Activated CD4-positive, alpha-beta T cell treated with anti-CD3 and anti-CD28 coated beads for 36 hours (primary cell): Measurements from ENCODE around the gene FGD6. TPM values are rescaled to one million over a fixed set of nuclear protein-coding genes. Genes with fewer than 3 reads are reported as not detected.

Experiments
- ATAC-seq: fragments of 200-7000 bp; cut with Tn5 transposase; one replicate; pipeline ENCODE4 v1.10.0; 2021; ENCODE audit warnings: mild to moderate bottlenecking, moderate library complexity
- CTCF ChIA-PET: fragments of 350-600 bp; sonication (Branson Sonifier 250); formaldehyde crosslinking; loops from one replicate; lab custom pipeline; 2021; ENCODE audit warnings: antibody characterized with exemption; lab: Charles Lee
- POLR2A ChIA-PET: fragments of 350-600 bp; sonication (Branson Sonifier 250); formaldehyde crosslinking; loops from one replicate; lab custom pipeline; 2021; ENCODE audit warnings: antibody characterized with exemption, inconsistent platforms; lab: Charles Lee
- DNase-seq: peaks from one replicate; pipeline ENCODE4 v3.0.0-alpha.2; 2020
- H3K27ac Mint-ChIP-seq: one replicate; pipeline ENCODE4 v1.8.0; 2021; ENCODE audit warnings: mixed read lengths
- H3K27me3 Mint-ChIP-seq: one replicate; pipeline ENCODE4 v1.8.0; 2021; ENCODE audit warnings: mixed read lengths
- H3K36me3 Mint-ChIP-seq: one replicate; pipeline ENCODE4 v1.8.0; 2021; ENCODE audit warnings: low read depth, mixed read lengths
- H3K4me1 Mint-ChIP-seq: one replicate; pipeline ENCODE4 v1.8.0; 2021; ENCODE audit warnings: mixed read lengths
- H3K4me3 Mint-ChIP-seq: one replicate; pipeline ENCODE4 v1.8.0; 2021; ENCODE audit warnings: mild to moderate bottlenecking, moderate library complexity, mixed read lengths
- H3K9me3 Mint-ChIP-seq: one replicate; pipeline ENCODE4 v1.8.0; 2021; ENCODE audit warnings: low read depth, mixed read lengths
- intact Hi-C, 2 experiments: fragments of 100-400 bp; cut with DNase I in 1 of 2; cut with micrococcal nuclease in 1 of 2; formaldehyde crosslinking; loops; one replicate each; pipeline versions ENCODE4 v1.14.2 to v1.15.1; 2022 to 2024; cut with DNase I, micrococcal nuclease
- total RNA-seq, 2 experiments: library from RNA; stranded (reverse); gene quantifications; one replicate each; pipeline ENCODE4 v1.2.3, GENCODE V29; 2021

The FGD6 gene
- total RNA-seq, 2 experiments from 2014 or later = 1.1 to 1.3 TPM

GRCh38 chr12:95059984-95060383 lies 157.3 kb downstream of the FGD6 start:
- ChIA-PET POLR2A (no interaction called here), CTCF (interaction anchor here (0.7 kb wide), 1 partner anchor 340 kb away, joined by 3 read pairs; no protein-coding TSS in a partner anchor)
- intact Hi-C loops = no loop called here
- Mint-ChIP-seq H3K36me3 (peaks cover 43% of the 10 kb centered on the region), H3K4me3 (no peak overlapping the region), H3K4me1 (no peaks in the 10 kb centered on the region), H3K27ac (no peak overlapping the region), H3K9me3 (no peaks in the 10 kb centered on the region), H3K27me3 (no peaks in the 10 kb centered on the region)
- ATAC-seq (no peak), DNase-seq (no peak)

- ATAC-seq = no peak
- ChIA-PET POLR2A (no interaction called here), CTCF (no interaction called here)
- DNase-seq = no peak
- H3K27ac Mint-ChIP-seq = no peak overlapping the region
- H3K36me3 Mint-ChIP-seq = peaks cover 35% of the 10 kb centered on the region
- no peaks in the 10 kb centered on the region for H3K9me3 Mint-ChIP-seq
- H3K4me1 Mint-ChIP-seq = no peaks in the 10 kb centered on the region
- no peaks in the 10 kb centered on the region for H3K27me3 Mint-ChIP-seq
- H3K4me3 Mint-ChIP-seq = no peak overlapping the region
- intact Hi-C loops = no loop called here
Observed at GRCh38 chr12:95057424-95057823, 159.8 kb downstream of the FGD6 start.

- DNase-seq = no peak
- ChIA-PET CTCF (interaction anchor here (1.4 to 1.5 kb wide), 2 partner anchors 13 to 18 kb away, joined by 4 read pairs; partner anchors contain the start of gene NR2C1), POLR2A (no interaction called here)
- Mint-ChIP-seq H3K9me3 (no peaks in the 10 kb centered on the region), H3K36me3 (peaks cover 35% of the 10 kb centered on the region), H3K27ac (no peak overlapping the region), H3K4me1 (no peaks in the 10 kb centered on the region), H3K4me3 (no peak overlapping the region), H3K27me3 (no peaks in the 10 kb centered on the region)
- no peak for ATAC-seq
- intact Hi-C loops = no loop called here
Observed at GRCh38 chr12:95055057-95055456, 162.2 kb downstream of the FGD6 start.

- no peak for DNase-seq
- Mint-ChIP-seq H3K36me3 (peaks cover 32% of the 10 kb centered on the region), H3K4me3 (no peak overlapping the region), H3K27me3 (no peaks in the 10 kb centered on the region), H3K9me3 (no peaks in the 10 kb centered on the region), H3K4me1 (no peaks in the 10 kb centered on the region), H3K27ac (no peak overlapping the region)
- intact Hi-C loops = no loop called here
- ChIA-PET CTCF (interaction anchor here (1.4 to 1.5 kb wide), 2 partner anchors 13 to 19 kb away, joined by 4 read pairs; partner anchors contain the start of gene NR2C1), POLR2A (no interaction called here)
- no peak for ATAC-seq
Observed at GRCh38 chr12:95054206-95054605, 163.1 kb downstream of the FGD6 start.

GRCh38 chr12:95051241-95051640 lies 166.0 kb downstream of the FGD6 start:
- ATAC-seq (no peak), DNase-seq (no peak)
- H3K9me3 Mint-ChIP-seq = no peaks in the 10 kb centered on the region
- intact Hi-C loops = no loop called here
- POLR2A ChIA-PET = no interaction called here
- CTCF ChIA-PET = interaction anchor here (0.6 kb wide), 1 partner anchor 205 kb away, joined by 4 read pairs; no protein-coding TSS in a partner anchor
- H3K27me3 Mint-ChIP-seq = no peaks in the 10 kb centered on the region
- no peak overlapping the region for H3K27ac Mint-ChIP-seq
- no peaks in the 10 kb centered on the region for H3K4me1 Mint-ChIP-seq
- no peak overlapping the region for H3K4me3 Mint-ChIP-seq
- peaks cover 36% of the 10 kb centered on the region for H3K36me3 Mint-ChIP-seq

- Mint-ChIP-seq H3K4me3 (no peak overlapping the region), H3K9me3 (no peaks in the 10 kb centered on the region), H3K27ac (no peak overlapping the region), H3K36me3 (peaks cover 20% of the 10 kb centered on the region), H3K4me1 (peaks cover 17% of the 10 kb centered on the region), H3K27me3 (no peaks in the 10 kb centered on the region)
- POLR2A ChIA-PET = no interaction called here
- no peak for ATAC-seq
- intact Hi-C loops = no loop called here
- CTCF ChIA-PET = no interaction called here
- DNase-seq = no peak
Observed at GRCh38 chr12:95037906-95038305, 179.4 kb downstream of the FGD6 start.

- Mint-ChIP-seq H3K27me3 (no peaks in the 10 kb centered on the region), H3K4me3 (no peak overlapping the region), H3K4me1 (peaks cover 12% of the 10 kb centered on the region), H3K27ac (no peak overlapping the region), H3K36me3 (peaks cover 25% of the 10 kb centered on the region), H3K9me3 (no peaks in the 10 kb centered on the region)
- no peak for ATAC-seq
- ChIA-PET POLR2A (no interaction called here), CTCF (no interaction called here)
- intact Hi-C loops = no loop called here
- no peak for DNase-seq
Observed at GRCh38 chr12:95034750-95035149, 182.5 kb downstream of the FGD6 start.

Other genes starting within 250 kb of the FGD6 start
- gene NDUFA12, start 213.8 kb downstream of the FGD6 start, total RNA-seq = 100 to 1,000 TPM; 135 to 194 TPM
- gene NR2C1, start 143.8 kb downstream of the FGD6 start, total RNA-seq = 10 to 100 TPM; 27.6 to 39.3 TPM
- gene VEZT, start 340 bp upstream of the FGD6 start, total RNA-seq = 10 to 100 TPM; 55.8 to 72.7 TPM